GM19324 (cell line): ENCODE results near the gene TMEM238L.

ENCODE experiments used
- ATAC-seq: cut with Tn5 transposase; IDR thresholded peaks from one replicate; pipeline ENCODE4 v1.9.1; 2021; ENCODE audit warnings: mild to moderate bottlenecking, moderate library complexity; ENCODE audit not compliant: unreplicated experiment, low FRiP score

Gene TMEM238L

DNA sequence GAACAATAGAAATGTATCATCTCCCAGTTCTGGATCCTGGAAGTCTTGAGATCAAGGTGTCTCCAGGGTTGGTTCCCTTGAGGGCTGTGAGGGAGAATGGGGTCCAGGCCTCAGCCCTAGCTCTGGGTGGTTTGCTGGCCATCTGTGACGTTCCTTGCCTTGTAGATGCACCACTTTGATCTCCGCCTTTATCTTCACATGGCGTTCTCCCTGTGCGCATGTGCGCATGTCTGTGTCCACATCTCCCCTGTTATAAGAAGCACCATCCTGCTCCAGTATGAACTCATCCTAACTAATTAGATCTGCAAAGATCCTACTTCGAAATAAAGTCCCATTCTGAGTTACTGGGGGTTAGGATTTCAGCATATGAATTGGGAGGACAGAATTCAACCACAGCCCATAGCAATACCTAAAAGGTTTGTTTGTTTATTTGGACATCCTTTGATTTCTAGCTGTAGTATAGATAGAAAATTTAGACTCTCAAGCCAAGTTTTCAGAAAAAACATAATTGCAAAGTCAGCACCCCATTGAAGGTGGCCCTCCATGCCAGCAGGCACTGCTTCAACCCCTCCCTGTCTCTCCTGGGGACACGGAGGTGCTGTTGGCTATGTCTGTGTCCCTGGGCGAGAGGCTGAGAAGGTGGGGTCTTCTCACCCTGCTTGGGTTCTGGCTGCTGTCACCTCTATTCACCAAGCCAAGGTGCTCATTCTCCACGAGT is 2.8 kb upstream of the TMEM238L start:
- no peak for ATAC-seq

DNA sequence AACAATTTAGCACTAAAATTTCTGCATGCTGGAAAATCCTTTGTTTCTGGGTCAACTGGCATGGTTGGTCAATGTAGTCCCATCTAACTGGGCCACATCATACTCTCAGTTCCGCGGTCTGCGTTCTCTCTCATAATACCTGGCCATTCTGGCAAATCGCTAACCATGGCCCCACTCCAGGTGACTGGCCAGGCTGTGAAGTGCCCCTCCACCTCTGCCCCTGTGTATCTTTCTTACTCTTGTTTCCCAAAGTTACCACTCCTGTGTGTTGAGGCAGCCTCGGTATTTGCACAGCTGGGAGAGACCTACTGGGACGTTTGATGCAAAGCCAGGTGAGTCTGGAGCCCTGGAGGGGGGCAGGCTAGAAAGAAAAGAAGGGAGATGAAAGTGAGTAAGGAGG is 2.0 kb upstream of the TMEM238L start:
- ATAC-seq = no peak

DNA sequence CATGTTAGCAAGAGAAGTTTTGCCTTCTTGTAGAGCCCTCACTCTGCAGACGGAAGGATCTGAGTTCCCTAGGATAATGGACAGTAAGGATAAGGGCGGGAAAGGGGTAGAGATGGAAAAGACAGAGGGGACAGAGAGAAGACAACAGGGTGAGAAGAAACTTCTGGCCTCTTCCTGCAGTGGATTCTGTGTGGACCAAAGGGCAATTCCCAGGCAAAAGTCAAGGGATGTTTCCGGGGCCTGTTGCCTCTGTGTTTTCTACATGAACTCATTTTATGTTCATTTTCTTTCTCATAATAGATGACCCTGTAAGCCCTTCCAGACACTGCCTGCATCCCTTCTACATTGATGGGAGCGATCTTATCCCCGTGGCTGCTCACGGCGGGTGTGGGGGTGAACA is 647 bp upstream of the TMEM238L start:
- no peak for ATAC-seq

DNA sequence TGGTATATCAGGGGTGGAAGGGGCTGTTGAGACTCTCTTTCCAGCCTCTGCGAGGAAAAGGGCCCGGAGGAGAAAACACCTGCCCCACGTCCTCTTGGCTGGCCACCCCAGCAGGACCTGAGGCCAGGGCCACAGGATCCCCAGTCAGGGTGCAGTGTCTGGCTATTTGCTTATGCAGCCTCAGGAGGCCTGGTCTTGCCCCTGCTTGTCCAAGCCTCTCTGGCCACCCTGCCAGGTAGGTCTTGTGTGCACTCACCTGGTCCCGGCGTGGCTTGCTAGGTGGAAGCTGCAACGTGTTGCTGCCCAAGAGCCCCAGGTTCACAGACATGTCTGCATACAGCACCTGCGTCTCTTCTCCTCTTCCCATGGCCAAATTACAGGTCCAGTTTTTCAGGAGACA is 549 bp downstream of the TMEM238L start:
- no peak for ATAC-seq

DNA sequence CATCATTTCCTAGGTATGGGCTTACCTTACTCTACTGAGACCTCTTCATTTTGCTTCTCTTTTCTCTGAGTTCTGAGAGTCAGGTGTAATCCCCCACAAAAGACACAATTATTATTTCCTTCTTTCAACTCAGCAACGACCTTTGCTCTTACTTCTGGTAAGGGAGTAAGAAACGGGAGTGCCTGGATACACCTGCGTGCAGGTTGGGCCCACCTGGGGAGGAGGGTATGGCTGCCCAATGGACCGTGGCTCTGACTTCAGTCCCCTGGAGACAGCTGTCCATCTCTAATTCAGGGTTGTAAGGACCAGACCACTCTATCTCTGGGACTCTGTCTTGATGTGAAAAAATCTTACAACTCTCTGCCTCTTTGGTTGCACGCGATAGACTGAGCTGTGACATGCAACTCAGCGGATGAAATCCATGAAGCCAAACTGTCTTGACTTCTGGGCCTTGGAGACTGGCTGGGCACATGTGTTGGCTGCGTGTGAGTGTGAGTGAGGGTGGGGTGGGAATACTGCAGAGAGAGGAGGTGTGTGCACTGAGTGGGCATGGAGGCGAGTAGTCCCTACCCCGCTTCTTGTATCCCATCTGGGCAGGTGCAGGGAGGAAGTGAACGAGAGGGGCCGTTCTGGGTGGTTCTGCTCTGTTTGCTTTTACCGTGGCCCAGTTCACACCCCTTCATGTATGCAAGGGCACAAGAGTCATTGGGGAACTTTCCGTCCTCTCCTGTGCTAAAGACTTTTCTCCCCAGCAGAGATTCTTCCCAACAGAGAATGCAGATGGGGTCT is 1.2 kb downstream of the TMEM238L start:
- no peak for ATAC-seq

DNA sequence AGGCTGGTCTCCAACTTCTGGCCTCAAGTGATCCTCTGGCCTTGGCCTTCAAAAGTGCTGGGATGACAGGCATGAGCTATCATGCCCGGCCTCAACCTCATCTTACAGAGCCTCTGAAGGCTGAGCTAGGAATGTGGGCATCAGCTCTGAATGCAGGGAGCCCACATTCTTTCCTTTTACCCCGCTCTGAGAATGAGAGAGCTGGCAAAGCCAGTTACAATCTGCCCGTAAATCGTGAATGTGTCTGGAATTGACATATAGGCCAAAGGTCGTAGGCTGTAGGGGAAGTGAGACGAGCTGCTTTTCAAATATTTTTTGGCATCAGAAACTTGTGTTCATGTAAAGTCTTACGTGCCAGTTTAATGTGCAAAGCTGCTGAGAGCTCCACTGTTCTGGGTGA is 4.5 kb downstream of the TMEM238L start:
- ATAC-seq = no peak

DNA sequence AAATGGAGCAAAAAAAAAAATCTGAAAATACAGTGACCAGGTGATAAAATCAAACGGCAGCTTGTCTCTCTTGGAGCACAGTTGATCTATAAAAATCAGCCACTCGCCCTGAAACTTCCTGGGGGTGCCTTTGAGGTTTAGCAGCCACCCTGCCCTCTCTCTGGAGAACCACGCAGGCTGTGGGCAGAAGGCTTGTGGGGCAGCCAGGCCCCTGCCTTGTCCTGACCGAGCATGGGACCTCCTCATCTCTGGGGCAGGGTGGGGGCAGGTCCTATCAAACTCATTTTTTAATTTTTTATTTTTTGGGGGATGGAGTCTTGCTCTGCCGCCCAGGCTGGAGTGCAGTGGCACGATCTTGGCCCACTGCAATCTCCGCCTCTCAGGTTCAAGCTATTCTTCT is 5.0 kb downstream of the TMEM238L start:
- ATAC-seq = no peak

DNA sequence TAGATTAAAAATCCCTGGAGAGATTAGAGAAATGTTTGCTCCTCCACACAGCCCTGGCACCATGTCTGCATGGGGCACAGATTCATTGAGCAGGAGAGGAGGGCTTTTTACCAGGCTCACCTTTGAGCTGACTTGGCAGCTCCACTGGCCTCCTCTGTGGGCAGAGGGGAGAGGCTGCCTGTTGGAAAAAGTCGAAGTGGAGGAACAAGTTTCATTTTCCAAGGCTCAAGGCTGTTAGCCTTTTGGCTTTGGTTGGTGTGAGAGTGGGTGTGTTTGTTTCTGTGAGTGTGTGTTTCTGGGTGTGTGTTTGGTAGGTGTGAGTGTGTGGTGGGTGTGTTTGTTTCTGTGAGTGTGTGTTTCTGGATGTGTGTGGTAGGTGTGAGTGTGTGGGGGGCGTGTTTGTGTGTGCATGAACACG is 5.6 kb downstream of the TMEM238L start:
- no peak for ATAC-seq

DNA sequence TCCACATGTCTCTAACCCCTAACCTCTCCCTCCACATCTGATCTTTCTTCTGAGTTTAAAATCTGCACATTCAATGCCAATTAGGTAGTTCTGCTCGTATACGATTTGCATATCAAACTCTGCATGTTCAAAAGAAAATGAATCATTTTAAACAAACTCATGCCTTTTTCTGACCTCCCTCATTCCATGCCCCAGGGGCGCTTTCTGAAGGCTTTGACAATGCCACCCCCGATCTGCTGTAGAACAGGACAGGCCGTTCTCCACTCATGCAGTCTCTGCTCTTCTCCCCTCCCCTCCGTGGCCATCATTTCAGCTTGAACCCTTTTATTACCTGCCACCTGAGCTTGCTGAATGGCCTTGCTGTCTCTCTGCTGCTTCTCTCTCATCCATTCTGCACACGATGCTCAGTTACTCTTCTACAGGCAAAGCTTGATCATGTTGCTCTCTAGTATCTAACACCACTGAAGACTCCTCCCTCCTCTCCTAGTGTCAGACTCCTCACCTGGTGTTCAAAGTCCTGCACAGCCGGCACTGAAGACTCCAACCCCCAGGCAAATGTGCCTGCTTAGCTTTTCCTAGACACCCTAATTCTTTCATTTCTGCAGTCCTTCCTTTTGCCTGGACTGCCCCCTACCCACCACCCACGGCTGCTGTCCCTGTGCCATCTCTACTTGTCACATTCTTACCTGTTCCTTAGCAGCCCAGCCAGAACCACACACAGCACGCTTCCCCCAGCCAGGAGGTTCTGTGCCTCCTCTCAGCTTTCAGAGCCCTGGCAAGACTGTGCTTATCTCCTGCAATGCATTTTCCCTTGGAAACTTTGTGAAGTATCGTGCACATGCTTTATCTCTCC is 6.2 kb downstream of the TMEM238L start:
- ATAC-seq = no peak

DNA sequence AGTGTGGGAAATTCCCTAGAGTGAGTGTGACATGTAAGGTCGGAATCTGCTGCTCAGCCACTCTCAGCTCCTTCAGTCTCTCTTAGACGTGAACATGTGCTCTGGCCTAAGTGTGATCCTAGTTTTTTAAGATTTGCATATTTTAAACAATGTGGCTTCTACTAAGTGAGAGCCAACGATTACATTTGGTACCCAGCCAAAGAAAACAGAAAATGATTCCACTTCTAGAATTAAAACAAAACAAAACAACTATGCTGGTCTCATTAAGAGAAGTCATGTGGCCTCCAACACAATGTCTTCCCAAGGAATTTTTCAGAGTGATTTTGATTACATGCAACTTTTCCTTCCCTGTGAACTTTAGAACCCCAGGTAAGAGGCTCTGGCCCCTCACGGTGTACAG is 10.1 kb downstream of the TMEM238L start:
- ATAC-seq = no peak

DNA sequence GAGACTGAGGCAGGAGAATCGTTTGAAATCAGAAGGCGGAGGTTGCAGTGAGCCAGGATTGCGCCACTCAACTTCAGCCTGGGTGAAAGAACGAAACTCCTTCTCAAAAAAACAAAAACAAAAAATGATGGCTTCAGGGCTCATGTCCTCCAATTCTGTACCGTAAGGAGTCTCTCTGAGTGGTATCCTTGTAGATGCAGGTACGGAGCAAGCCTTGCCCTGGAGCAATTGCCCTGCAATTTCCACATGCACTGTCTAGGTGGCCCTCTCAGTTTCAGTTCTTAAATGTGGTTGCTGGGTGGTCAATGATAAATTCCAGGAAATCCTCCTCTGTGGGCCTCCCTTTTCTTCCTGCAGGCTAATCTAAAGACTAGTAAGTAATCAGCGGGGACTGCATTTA is 10.6 kb downstream of the TMEM238L start:
- no peak for ATAC-seq

DNA sequence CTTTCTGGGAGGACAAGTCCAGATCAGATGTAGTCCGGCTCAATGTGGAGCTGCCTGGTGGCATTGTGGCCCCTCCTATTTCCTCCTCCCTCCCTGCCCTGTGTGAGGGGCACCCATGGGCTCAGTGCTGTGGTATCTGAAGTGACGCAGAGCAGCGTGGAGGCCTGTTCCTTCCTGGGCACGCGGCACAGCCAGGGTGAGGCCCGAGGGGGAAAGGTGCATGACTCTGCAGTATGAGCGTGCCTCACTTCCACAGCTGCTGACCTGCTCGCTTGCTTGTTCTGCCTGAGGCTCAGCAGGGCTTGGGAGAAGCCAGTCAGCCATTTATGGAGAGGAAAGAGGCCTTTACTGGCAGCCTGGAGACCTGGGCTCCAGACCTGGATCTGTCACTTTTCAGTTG is 11.7 kb downstream of the TMEM238L start:
- no peak for ATAC-seq

DNA sequence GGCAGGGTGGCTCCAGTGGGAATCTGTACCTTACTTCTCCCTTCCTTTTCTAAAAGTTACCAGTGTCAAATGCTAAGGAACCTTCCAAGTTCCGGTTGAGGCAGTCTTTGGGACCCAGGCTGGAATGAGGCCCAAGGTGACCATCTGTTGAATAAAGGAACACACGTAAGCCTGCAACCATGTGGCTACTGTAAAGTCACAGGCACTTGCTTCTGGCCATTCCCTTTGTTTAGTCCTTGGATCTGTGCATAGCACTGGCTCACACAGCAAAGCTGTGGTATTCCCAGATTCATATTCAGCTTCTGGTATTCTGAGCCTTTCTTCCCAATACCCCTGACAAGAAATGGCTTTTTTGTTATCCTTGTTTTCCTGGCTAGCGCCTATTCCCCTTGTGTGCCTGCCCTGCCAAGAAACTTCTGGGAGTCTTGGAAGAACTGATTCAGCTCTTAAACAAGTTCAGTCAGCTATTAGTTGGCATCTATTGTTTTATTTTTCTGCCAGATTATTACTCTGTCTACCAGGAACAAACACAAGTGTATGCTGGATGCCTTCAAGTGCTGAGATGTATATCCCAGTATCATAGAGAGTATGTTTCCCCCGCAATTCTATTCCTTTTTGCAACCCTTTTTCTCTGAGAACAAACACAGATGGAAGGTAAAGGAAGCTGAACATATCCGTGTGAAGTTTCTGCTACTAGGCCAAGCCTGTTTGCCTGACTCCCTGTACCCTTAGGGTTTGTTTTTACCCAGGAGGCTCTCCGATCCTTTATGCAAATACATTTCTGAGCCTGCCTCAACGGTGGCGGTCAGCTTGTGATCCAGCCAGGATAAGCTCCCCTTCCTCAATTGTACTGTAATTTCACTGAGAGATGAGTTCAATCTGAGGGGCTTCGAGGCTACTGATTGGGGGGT is 13.2 kb downstream of the TMEM238L start:
- ATAC-seq = no peak

DNA sequence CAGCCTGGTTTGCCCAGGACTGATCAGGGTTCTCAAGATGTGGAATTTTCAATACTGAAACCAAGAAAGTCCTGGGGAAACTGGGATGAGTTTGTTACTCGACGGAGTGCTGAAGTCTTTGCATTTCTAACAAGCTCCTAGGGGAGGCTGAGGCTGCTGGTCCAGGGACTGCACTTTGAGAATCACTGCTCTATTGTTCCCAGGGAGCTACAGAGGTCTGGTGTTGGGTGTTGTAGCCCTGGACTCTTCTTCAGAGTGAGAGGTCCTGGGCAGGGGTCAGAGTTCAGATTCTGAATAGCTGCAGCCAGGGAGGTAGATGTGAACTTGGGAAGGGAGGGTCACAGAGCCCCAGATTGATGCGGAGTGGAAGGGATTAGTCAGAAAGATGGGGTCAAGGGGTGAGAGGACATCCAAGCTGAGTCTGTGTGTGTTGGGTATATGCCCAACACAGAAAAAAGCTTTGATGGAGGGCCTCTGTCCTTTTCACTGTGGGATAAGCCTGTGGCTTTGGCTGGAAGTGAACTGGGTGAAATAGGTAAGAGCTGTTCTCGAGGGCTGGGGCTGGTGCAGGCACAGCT is 14.1 kb downstream of the TMEM238L start:
- no peak for ATAC-seq

DNA sequence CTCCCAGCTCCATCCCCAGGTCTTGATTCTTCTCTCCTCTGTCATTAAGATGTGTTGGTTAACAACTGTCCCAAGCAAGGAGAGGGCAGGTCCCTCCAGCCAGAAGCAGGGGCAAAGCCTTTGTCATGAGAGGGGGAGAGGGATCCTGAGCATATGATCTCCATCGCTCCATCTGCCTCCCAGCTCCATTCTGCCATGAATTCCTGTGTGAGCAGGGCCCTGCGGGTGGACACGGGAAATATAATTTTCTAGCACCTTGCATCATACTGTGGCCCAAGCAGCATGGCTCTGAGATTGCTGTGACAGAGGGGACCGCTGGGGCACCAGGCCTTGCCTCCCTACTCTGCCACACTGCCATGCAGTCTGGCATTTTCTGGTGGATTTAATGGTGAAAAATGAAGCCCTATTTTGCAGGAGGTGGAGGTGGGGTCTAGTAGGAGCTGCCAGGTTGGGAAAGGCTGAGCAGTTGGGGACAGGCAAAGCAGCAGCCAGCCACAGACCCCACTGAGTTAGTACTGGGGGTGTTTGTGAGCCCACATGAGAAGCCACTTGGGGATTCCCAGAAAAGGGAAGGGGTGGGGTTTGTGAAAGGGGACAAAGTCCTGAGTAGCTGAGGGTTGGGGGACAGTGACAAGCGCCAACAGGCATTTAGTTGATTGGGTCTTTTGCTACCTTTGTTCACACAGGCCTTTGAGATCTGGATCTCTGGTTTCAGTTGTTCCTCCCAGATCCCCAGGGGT is 16.4 kb downstream of the TMEM238L start:
- ATAC-seq = no peak

DNA sequence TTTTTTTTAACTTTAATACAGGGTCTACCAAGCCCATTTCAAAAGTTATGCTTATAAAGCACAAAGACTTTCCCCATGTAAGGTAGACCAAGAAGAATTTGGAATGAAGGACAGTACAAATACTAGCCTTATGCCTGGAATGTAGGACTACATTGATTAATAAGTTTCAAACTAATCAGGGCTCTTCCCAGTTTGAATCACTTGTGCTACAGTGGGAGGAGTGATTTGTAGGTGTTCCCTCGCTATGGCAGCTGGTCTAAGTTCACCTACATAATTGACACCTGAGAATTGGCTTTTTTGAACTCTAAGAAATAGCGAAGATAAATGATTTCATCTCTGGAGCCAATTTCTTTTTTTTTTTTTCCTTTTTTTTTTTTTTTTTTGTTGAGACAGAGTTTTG is 18.6 kb downstream of the TMEM238L start:
- no peak for ATAC-seq

DNA sequence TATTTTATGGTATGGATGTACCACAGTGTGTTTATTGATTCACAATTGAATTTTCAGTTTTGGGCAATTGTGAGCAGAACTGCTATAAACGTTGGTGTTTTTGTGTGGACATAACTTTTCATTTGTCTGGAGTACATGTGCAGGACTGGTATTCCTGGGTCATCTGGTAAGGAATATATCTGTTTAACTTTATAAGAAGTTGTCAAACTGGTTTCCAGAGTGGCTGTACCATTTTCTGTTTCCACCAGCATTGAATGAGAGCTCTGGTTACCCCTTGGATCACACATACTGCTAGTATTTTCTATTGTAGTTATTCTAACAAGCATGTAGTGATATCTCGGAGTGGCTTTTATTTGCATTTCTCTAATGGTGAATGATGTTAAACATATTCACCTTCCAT is 24.3 kb downstream of the TMEM238L start:
- ATAC-seq = no peak

DNA sequence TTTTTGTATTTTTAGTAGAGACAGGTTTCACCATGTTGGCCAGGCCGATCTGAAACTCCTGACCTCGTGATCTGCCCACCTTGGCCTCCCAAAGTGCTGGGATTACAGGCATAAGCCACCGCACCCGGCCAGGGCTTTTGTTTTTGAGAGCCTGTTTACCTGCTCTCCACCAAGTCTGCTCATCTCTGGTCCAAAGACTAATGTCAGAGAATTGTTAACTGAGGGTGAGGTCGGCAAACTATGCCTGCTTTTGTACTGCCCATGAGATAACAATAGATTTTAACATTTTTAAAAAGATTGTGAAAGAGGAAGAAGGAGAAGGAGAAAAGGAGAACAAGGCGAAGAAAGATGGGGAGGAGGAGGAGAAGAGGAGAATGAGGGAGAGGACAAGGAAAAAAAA is 26.0 kb downstream of the TMEM238L start:
- no peak for ATAC-seq

DNA sequence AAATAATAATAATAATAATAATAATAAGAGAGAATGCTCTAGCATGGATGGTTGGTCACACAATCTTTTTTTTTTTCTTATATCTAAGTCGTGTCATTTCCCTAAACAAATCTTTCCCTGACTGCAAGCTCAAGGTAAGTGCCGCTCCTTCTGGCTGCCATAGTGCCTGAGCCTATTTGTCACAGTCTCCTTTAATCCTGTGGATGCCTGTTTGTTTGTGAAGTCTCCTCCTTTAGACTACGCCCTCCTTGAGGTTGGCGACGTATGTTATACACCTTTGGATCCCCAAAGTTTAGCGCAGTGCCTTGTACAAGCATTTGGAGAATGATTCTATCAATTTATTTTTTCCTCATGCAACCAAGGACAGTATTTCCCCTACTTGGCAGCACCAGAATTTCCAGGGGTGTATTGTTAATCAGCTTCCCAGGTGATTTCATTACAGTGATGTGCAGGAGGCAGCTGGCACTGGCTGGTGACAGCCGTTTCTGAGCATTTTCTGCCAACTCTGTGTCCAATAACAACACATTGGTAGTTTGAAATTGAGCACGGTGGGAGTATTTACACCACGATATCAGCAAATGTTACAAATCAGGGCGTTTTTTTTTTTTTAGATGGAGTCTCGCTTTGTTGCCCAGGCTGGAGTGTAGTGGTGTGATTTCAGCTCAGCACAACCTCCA is 26.6 kb downstream of the TMEM238L start:
- no peak for ATAC-seq
